Measurements from ENCODE around the gene GPR35. TPM values are rescaled to one million over a fixed set of nuclear protein-coding genes. Genes with fewer than 3 reads are reported as not detected.

The GPR35 gene
- total RNA-seq (2013; cell fraction: nucleolus; rRNA removed), result 8.6 and 8.8 TPM in 2 replicates
- 0.76 and 1.6 TPM in 2 replicates for total RNA-seq (2014; rRNA removed)
- total RNA-seq (2014; rRNA removed; fragmentation: Illumina TruSeq; extraction: Trizol), result 0.14 TPM in 1 of 2 replicates, not detected in the other
- 0.56 and 1.1 TPM in 2 replicates for total RNA-seq (2021)
- 0.62 TPM for polyA plus RNA-seq (2011; ENCODE audit: low read depth)
- 0.43 and 0.75 TPM in 2 replicates for polyA plus RNA-seq (2011; rRNA removed)
- polyA plus RNA-seq (2011; cell fraction: cytosol; rRNA removed), result 2.9 and 3.1 TPM in 2 replicates
- polyA plus RNA-seq (2011; cell fraction: nucleus; rRNA removed), result 4.4 TPM in 2 replicates
- 1.8 and 2.4 TPM in 2 replicates for polyA plus RNA-seq (2012)
- polyA plus RNA-seq (2014; fragmentation: Illumina TruSeq; extraction: Trizol), result 0.18 TPM in 1 of 2 replicates, not detected in the other
- polyA plus RNA-seq (2014; fragmentation: Nextera tagmentation; extraction: Ambion mirVana), result not detected
- 0.74 and 1.3 TPM in 2 replicates for polyA plus RNA-seq (2014; rRNA removed)
- under 1 TPM; 0.14 to 0.32 TPM for polyA plus RNA-seq (2016; fragmentation: Nextera tagmentation; extraction: Ambion mirVana)
- polyA minus RNA-seq (2011; rRNA and poly(A)+ RNA removed), result 2.0 and 3.3 TPM in 2 replicates
- polyA minus RNA-seq (2011; cell fraction: cytosol; rRNA and poly(A)+ RNA removed), result 1.7 TPM in 1 of 2 replicates, not detected in the other
- 0.97 and 1.1 TPM in 2 replicates for polyA minus RNA-seq (2011; cell fraction: nucleus; rRNA and poly(A)+ RNA removed)
- Bru-seq, nascent RNA, result percentile 39 among the genes with signal in this experiment
- percentile 57 among the genes with signal in this experiment for BruChase-seq, experiment 1, labeled RNA remaining after a 6-hour chase
- percentile 51 among the genes with signal in this experiment for BruChase-seq, experiment 2, labeled RNA remaining after a 2-hour chase
- long read RNA-seq, experiment 1, result 0 reads
- long read RNA-seq, experiment 2, result 0 reads

GRCh38 chr2:240624950-240625621, at the start of gene GPR35:
Gene GPR35 (plus strand): TSS chr2:240625480. CDS start chr2:240629953, 4,473 bp downstream.
- H3K4me1 ChIP-seq (ENCODE audit: control insufficient read depth, insufficient read depth, low read length), result peaks cover 40% of the 10 kb centered on the region
- POLR2A ChIA-PET, result interaction anchor here (1.1 to 1.6 kb wide), 2 partner anchors 39 to 40 kb away, joined by 3 to 6 read pairs; partner anchors contain the start of gene CAPN10
- no peaks in the 10 kb centered on the region; the same call in 2 of the 3 replicates for H3K9me3 ChIP-seq (replicated peaks; ENCODE audit: control insufficient read depth, insufficient read depth, low read length)
- intact Hi-C loops (cut with micrococcal nuclease; ENCODE audit: unreplicated experiment), result no loop called here
- no peak within 1 kb of the TSS; the same call in 1 of the 2 replicates for H3K9ac ChIP-seq (ENCODE audit: control insufficient read depth, insufficient read depth, low read length)
- no peaks in the 10 kb centered on the region for H3K36me3 ChIP-seq (ENCODE audit: control insufficient read depth in 2 of 2, insufficient read depth in 2 of 2, low read length in 1 of 2)
- H3K27ac ChIP-seq (ENCODE audit: control insufficient read depth, insufficient read depth), result peak within 1 kb of the TSS; percentile 3; the same call in 1 of the 2 replicates
- RAD21 ChIA-PET (ENCODE audit: unreplicated experiment), result no interaction called here
- 3% methylated on average over 18 of the region's 23 CpGs for WGBS (ENCODE audit: insufficient coverage, insufficient replicate concordance, low lambda C conversion rate, missing lambda C conversion rate)
- H3K27me3 ChIP-seq (replicated peaks in 1 of 2; ENCODE audit: control insufficient read depth in 2 of 2, insufficient read depth in 2 of 2, low read length in 1 of 2), result no peaks in the 10 kb centered on the region
- ATAC-seq (peak; percentile 55), DNase-seq (ENCODE audit: low read depth, low spot score) (peak; percentile 42), FAIRE-seq (peak; percentile 71)
- H3K4me3 ChIP-seq, result peak within 1 kb of the TSS; percentile 26; the same call in 1 of the 2 replicates
- in situ Hi-C loops (cut with MboI), result no loop called here
- no peaks in the 10 kb centered on the region for H4K20me1 ChIP-seq (ENCODE audit: control insufficient read depth, insufficient read depth)
- no peaks in the 10 kb centered on the region for H3K79me2 ChIP-seq (ENCODE audit: control insufficient read depth, insufficient read depth, low read length)
- BruUV-seq (replicated peaks), result no TSS peak
- CTCF ChIA-PET, result interaction anchor here (0.6 to 1.5 kb wide), 3 partner anchors 58 to 135 kb away, joined by 3 read pairs; no protein-coding TSS in a partner anchor
- peak within 1 kb of the TSS; percentile 26; the same call in 1 of the 2 replicates for H2AFZ ChIP-seq (ENCODE audit: control insufficient read depth, low read depth, low read length)
- H3K4me2 ChIP-seq (ENCODE audit: control insufficient read depth, insufficient read depth), result peak within 1 kb of the TSS; percentile 74
- SMC1A ChIA-PET (ENCODE audit: uncharacterized antibody, unreplicated experiment), result no interaction called here
- TF ChIP-seq RFX5 (IDR thresholded peaks at IDR 0.05; ENCODE audit: low read depth, low read length) (no peak), BHLHE40 (IDR thresholded peaks at IDR 0.05; ENCODE audit: borderline replicate concordance in 1 of 2, low read depth in 2 of 2, low read length in 1 of 2) (peak in 1 of 2 experiments; percentile 31; a peak in 1 of 4 replicates), CTCF (IDR thresholded peaks at IDR 0.05 in 2 of 3, conservative IDR thresholded peaks at IDR 0.05 in 1 of 3; ENCODE audit: control insufficient read depth in 2 of 3, extremely low read depth in 1 of 3, insufficient read depth in 1 of 3, low read depth in 3 of 3, low read length in 3 of 3) (0 out of 6 replicates have a peak, but pooled peaks of 1 of the 3 experiments have one; percentile 9), SIN3A (IDR thresholded peaks at IDR 0.05; ENCODE audit: low read depth, low read length) (no peak), JUND (IDR thresholded peaks at IDR 0.05; ENCODE audit: low read depth, low read length) (no peak), RUNX3 (IDR thresholded peaks at IDR 0.05; ENCODE audit: low read length) (peak; percentile 65), IKZF2 (IDR thresholded peaks at IDR 0.05) (peak in 1 of 2 experiments; percentile 51; a peak in 1 of 4 replicates), IKZF1 (conservative IDR thresholded peaks at IDR 0.05) (peak; percentile 40; the same call in 1 of the 2 replicates), EGR1 (IDR thresholded peaks at IDR 0.05; ENCODE audit: borderline replicate concordance in 1 of 2, low read depth in 2 of 2, low read length in 2 of 2) (0 out of 3 replicates have a peak, but pooled peaks of 1 of the 2 experiments have one; percentile 10), ZBTB4 (CRISPR knock-in tag; IDR thresholded peaks at IDR 0.05) (no peak), NR2F1 (conservative IDR thresholded peaks at IDR 0.05) (peak; percentile 48), PKNOX1 (IDR thresholded peaks at IDR 0.05) (peak; percentile 87)

All from GM12878 (cell line).